Measurements from ENCODE around the gene CNNM4.

- TF ChIP-seq POLR2A (IDR thresholded peaks at IDR 0.05) (no peak), CTCF (IDR thresholded peaks at IDR 0.05) (no peak)
Measured at GRCh38 chr2:96783388-96783787, 22.7 kb downstream of the CNNM4 start.

Measured in Peyer's patch (tissue), 4 donors.